A549 (cell line): Measurements from ENCODE around the gene GCLC. TPM values are rescaled to one million over a fixed set of nuclear protein-coding genes. Genes with fewer than 3 reads are reported as not detected.

ENCODE experiments used
- ATAC-seq, 2 experiments: fragments of 200-7000 bp in 1 of 2; fragments of >200 bp in 1 of 2; cut with Nextera tagmentation in 1 of 2; cut with Tn5 transposase in 1 of 2; 3 replicates each; pipeline versions ENCODE4 v1.8.0 to v1.9.1; 2018 to 2020; ENCODE audit warnings: mild to moderate bottlenecking in 1 of 2, moderate library complexity in 1 of 2
- CTCF ChIA-PET: fragments of 300-600 bp; sonication (Branson Sonifier 250); formaldehyde crosslinking; extraction: SDS; loops from one replicate; lab custom pipeline; 2021; ENCODE audit warnings: antibody characterized with exemption, inconsistent platforms; lab: Yijun Ruan, JAX
- POLR2A ChIA-PET: fragments of 350-600 bp; formaldehyde crosslinking; extraction: SDS; loops from one replicate; lab custom pipeline; 2021; ENCODE audit warnings: antibody characterized with exemption, inconsistent platforms; lab: Yijun Ruan, JAX
- DNase-seq, 2 experiments: peaks; one replicate each; pipeline versions ENCODE4 v3.0.0 to v3.0.0-alpha.2; 2011 to 2016; ENCODE audit warnings: low read depth in 1 of 2, low spot score in 1 of 2
- FAIRE-seq: peaks from 2 replicates; lab custom pipeline; 2011; peaks lifted over from hg19 to GRCh38; lab: Jason Lieb, UNC
- H3K27ac ChIP-seq, 2 experiments: fragments of >200 bp; sonication (Bioruptor Twin); formaldehyde crosslinking; 3 replicates each; pipeline ENCODE4 v1.5.1; 2016 to 2017
- H3K4me1 ChIP-seq: fragments of >200 bp; sonication (Bioruptor Twin); formaldehyde crosslinking; 3 replicates; pipeline ENCODE4 v1.6.1; 2016
- H3K4me2 ChIP-seq: fragments of >200 bp; sonication (Bioruptor Twin); formaldehyde crosslinking; 3 replicates; pipeline ENCODE4 v1.6.1; 2016
- H3K4me3 ChIP-seq: fragments of >200 bp; sonication (Bioruptor Twin); formaldehyde crosslinking; 3 replicates; pipeline ENCODE4 v1.5.1; 2016
- H3K9me3 ChIP-seq: fragments of >200 bp; sonication (Bioruptor Twin); formaldehyde crosslinking; 3 replicates; pipeline ENCODE4 v1.6.1; 2016
- CBX2 ChIP-seq: fragments of 200-600 bp; sonication (generic); IDR thresholded peaks from 2 replicates; pipeline ENCODE4 v1.6.1; 2016; ENCODE audit warnings: low read depth, mild to moderate bottlenecking, borderline replicate concordance
- CHD2 ChIP-seq: fragments of 150-350 bp; IDR thresholded peaks from 2 replicates; pipeline ENCODE4 v1.6.1; 2014; ENCODE audit warnings: low read length; ENCODE audit not compliant: partially characterized antibody
- EP300 ChIP-seq, 2 experiments: fragments of >200 bp; sonication (Bioruptor Twin); formaldehyde crosslinking; IDR thresholded peaks; 2 replicates in 1 of 2; 3 replicates in 1 of 2; pipeline ENCODE4 v1.6.1; 2016 to 2017
- ESRRA ChIP-seq: fragments of 150-350 bp; IDR thresholded peaks from 2 replicates; pipeline ENCODE4 v1.6.1; 2014; ENCODE audit warnings: mild to moderate bottlenecking, low read length, borderline replicate concordance
- HES2 ChIP-seq: fragments of >200 bp; sonication (Bioruptor Twin); formaldehyde crosslinking; IDR thresholded peaks from 2 replicates; pipeline ENCODE4 v1.6.1; 2016
- HOXB13 ChIP-seq: fragments of 250-450 bp; sonication (Bioruptor Pico); IDR thresholded peaks from 2 replicates; pipeline ENCODE4 v1.5.0; 2020; ENCODE audit warnings: low read depth, mild to moderate bottlenecking, moderate library complexity
- HOXB5 ChIP-seq: fragments of 250-450 bp; sonication (Bioruptor Pico); IDR thresholded peaks from 2 replicates; pipeline ENCODE4 v1.5.0; 2020; ENCODE audit warnings: mild to moderate bottlenecking, moderate library complexity
- JUN ChIP-seq, 2 experiments: fragments of >200 bp; sonication (Bioruptor Twin); formaldehyde crosslinking; IDR thresholded peaks; 2 replicates in 1 of 2; 3 replicates in 1 of 2; pipeline ENCODE4 v1.6.1; 2016 to 2017
- KDM1A ChIP-seq: fragments of 200-600 bp; sonication (generic); IDR thresholded peaks from 2 replicates; pipeline ENCODE4 v1.6.1; 2016; ENCODE audit warnings: low read depth, mild to moderate bottlenecking
- MAZ ChIP-seq: fragments of 150-350 bp; IDR thresholded peaks from 2 replicates; pipeline ENCODE4 v1.6.1; 2014; ENCODE audit warnings: antibody characterized with exemption, low read depth, low read length, borderline replicate concordance
- MYC ChIP-seq: IDR thresholded peaks from 2 replicates; pipeline ENCODE4 v1.6.1; 2012; ENCODE audit warnings: mild to moderate bottlenecking, inconsistent platforms, low read length, improper control_type of control experiment, borderline replicate concordance
- NPAS2 ChIP-seq: fragments of 250-450 bp; sonication (Bioruptor Pico); IDR thresholded peaks from 2 replicates; pipeline ENCODE4 v1.8.0; 2022; ENCODE audit warnings: mild to moderate bottlenecking, moderate library complexity, borderline replicate concordance
- PBX3 ChIP-seq: IDR thresholded peaks from 2 replicates; pipeline ENCODE4 v1.6.1; 2012
- POLR2A ChIP-seq: IDR thresholded peaks from 2 replicates; pipeline ENCODE4 v1.6.1; 2012; ENCODE audit warnings: mild to moderate bottlenecking, low read length
- RCOR1 ChIP-seq: fragments of 150-350 bp; IDR thresholded peaks from 2 replicates; pipeline ENCODE4 v1.6.1; 2014; ENCODE audit warnings: antibody characterized with exemption, low read length, low read depth
- REST ChIP-seq: fragments of 200-600 bp; sonication (generic); IDR thresholded peaks from 2 replicates; pipeline ENCODE4 v1.6.1; 2016; ENCODE audit warnings: antibody characterized with exemption, mild to moderate bottlenecking, moderate library complexity
- SREBF2 ChIP-seq: fragments of 450-650 bp; IDR thresholded peaks from 2 replicates; pipeline ENCODE4 v1.6.1; 2014; ENCODE audit warnings: mild to moderate bottlenecking, moderate library complexity
- TFCP2L1 ChIP-seq: fragments of 250-450 bp; sonication (Bioruptor Pico); IDR thresholded peaks from 2 replicates; pipeline ENCODE4 v1.5.0; 2021; ENCODE audit warnings: mild to moderate bottlenecking
- TP53 ChIP-seq: fragments of 250-450 bp; sonication (Bioruptor Pico); IDR thresholded peaks from 2 replicates; pipeline ENCODE4 v1.5.0; 2021; ENCODE audit warnings: mild to moderate bottlenecking, moderate library complexity
- USF2 ChIP-seq: fragments of 450-650 bp; IDR thresholded peaks from 2 replicates; pipeline ENCODE4 v1.6.1; 2014; ENCODE audit warnings: antibody characterized with exemption
- ZNF302 ChIP-seq: fragments of 250-450 bp; sonication (Bioruptor Pico); IDR thresholded peaks from 2 replicates; pipeline ENCODE4 v1.9.0; 2021; ENCODE audit warnings: inconsistent platforms, mild to moderate bottlenecking, moderate library complexity
- WGBS: methylation state at CpG from one replicate; pipeline ENCODE4 v1.1.6; 2017; ENCODE audit errors: missing lambda C conversion rate; 5-methylcytosine and 5-hydroxymethylcytosine counted together
- polyA plus RNA-seq, 4 experiments: library from polyadenylated mRNA; depleted of rRNA in 3 of 4; stranded (reverse); fragments of >200 nt; fragmentation: RNase III in 1 of 4; extraction: RNeasy Plus Mini Kit Qiagen cat#74134 plus additional on column Dnase treatment in 1 of 4; gene quantifications; 2 replicates in 3 of 4; 3 replicates in 1 of 4; pipeline ENCODE4 v1.2.3, GENCODE V29; 2011 to 2017

GCLC gene
- polyA plus RNA-seq, 2 of the 4 experiments (the other 2 are of a cell fraction): 116 to 180 TPM

GRCh38 chr6:53512626-53513025 is 32.3 kb downstream of the GCLC start:
- H3K4me3 ChIP-seq: no peak overlapping the region
- POLR2A ChIA-PET: no interaction called here
- TF ChIP-seq MAZ (no peak), EP300 (IDR thresholded peaks at IDR 0.05) (no peak), MYC (no peak), TP53 (CRISPR knock-in tag) (no peak), CHD2 (no peak), SREBF2 (no peak), HES2 (no peak), PBX3 (no peak), NPAS2 (CRISPR knock-in tag) (no peak), JUN (IDR thresholded peaks at IDR 0.05) (no peak), KDM1A (no peak), USF2 (no peak), HOXB5 (CRISPR knock-in tag) (no peak), REST (no peak)
- no peak overlapping the region for H3K4me2 ChIP-seq
- DNase-seq (no peak), FAIRE-seq (no peak), ATAC-seq (no peak)
- WGBS: 74% methylated on average over 4 of the region's 4 CpGs
- CTCF ChIA-PET: interaction anchor here (0.7 to 2.2 kb wide), 4 partner anchors 9 to 139 kb away, joined by 3 to 17 read pairs (median 6); no protein-coding TSS in a partner anchor
- no peaks in the 10 kb centered on the region for H3K9me3 ChIP-seq
- H3K4me1 ChIP-seq: peaks cover 64% of the 10 kb centered on the region
- H3K27ac ChIP-seq: no peak overlapping the region

- CTCF ChIA-PET: interaction anchor here (1.4 kb wide), 1 partner anchor 18 kb away, joined by 3 read pairs; no protein-coding TSS in a partner anchor
- DNase-seq (no peak), FAIRE-seq (no peak), ATAC-seq (no peak)
- no peak overlapping the region for H3K4me2 ChIP-seq
- WGBS: 90% methylated on average over 3 of the region's 3 CpGs
- no peak overlapping the region for H3K27ac ChIP-seq
- POLR2A ChIA-PET: no interaction called here
- TF ChIP-seq ZNF302 (CRISPR knock-in tag) (no peak), HOXB13 (CRISPR knock-in tag) (no peak), ESRRA (no peak), CBX2 (no peak), POLR2A (no peak), RCOR1 (no peak), TFCP2L1 (CRISPR knock-in tag) (no peak)
- H3K4me3 ChIP-seq: no peak overlapping the region
- H3K9me3 ChIP-seq: no peaks in the 10 kb centered on the region
- H3K4me1 ChIP-seq: peaks cover 46% of the 10 kb centered on the region
Observed at GRCh38 chr6:53510746-53511145, 34.2 kb downstream of the GCLC start.
